Psoas muscle (tissue), 8 donors: ENCODE results near the gene TFB1M. TPM values are rescaled to one million over a fixed set of nuclear protein-coding genes. Genes with fewer than 3 reads are reported as not detected.

Experiments used
- ATAC-seq, 4 donors: fragments of 200-7000 bp; cut with Tn5 transposase; one replicate each; pipeline ENCODE4 v1.9.1; 2020; ENCODE audit warnings: moderate library complexity in 3 of 4, mild to moderate bottlenecking in 2 of 4
- DNase-seq, 2 donors: peaks; one replicate each; pipeline ENCODE4 v3.0.0-alpha.2; 2020
- H3K27ac ChIP-seq: fragments of 200-600 bp; one replicate; pipeline ENCODE4 v1.8.0; 2022
- H3K27me3 ChIP-seq, 3 donors: fragments of 200-600 bp in 1 of 3; one replicate each; pipeline versions ENCODE4 v1.6.1 to v1.8.0; 2013 to 2022; ENCODE audit warnings: low read length in 2 of 3, mild to moderate bottlenecking in 2 of 3, moderate library complexity in 1 of 3; ENCODE audit not compliant: insufficient read depth in 3 of 3
- H3K36me3 ChIP-seq, 2 donors: fragments of 200-600 bp in 1 of 2; one replicate each; pipeline versions ENCODE4 v1.6.1 to v1.8.0; 2013 to 2022; ENCODE audit warnings: low read depth in 1 of 2, mild to moderate bottlenecking in 1 of 2, moderate library complexity in 1 of 2; ENCODE audit not compliant: insufficient read depth in 1 of 2
- H3K4me1 ChIP-seq: fragments of 200-600 bp; one replicate; pipeline ENCODE4 v1.8.0; 2022
- H3K4me3 ChIP-seq: fragments of 200-600 bp; one replicate; pipeline ENCODE4 v1.8.0; 2022; ENCODE audit warnings: mild to moderate bottlenecking
- H3K9me3 ChIP-seq: fragments of 200-600 bp; one replicate; pipeline ENCODE4 v1.8.0; 2022
- CTCF ChIP-seq: fragments of 200-600 bp; IDR thresholded peaks from one replicate; pipeline ENCODE4 v1.8.0; 2022; ENCODE audit warnings: antibody characterized with exemption
- WGBS, 3 donors: extraction: QIAGEN DNeasy Blood & Tissue Kit; methylation state at CpG; one replicate each; pipeline versions ENCODE4 v1.1.6 to v1.1.7; 2013; 5-methylcytosine and 5-hydroxymethylcytosine counted together
- intact Hi-C, 2 donors: fragments of 100-400 bp; cut with DNase I; formaldehyde crosslinking; loops; one replicate each; pipeline versions ENCODE4 v1.11.0 to v1.14.2; 2022
- polyA plus RNA-seq, 3 donors: library from polyadenylated mRNA; stranded (reverse); fragments of 200-250 nt; gene quantifications; one replicate each; pipeline ENCODE4 v1.2.3, GENCODE V29; 2013
- total RNA-seq, 4 donors: library from RNA; stranded (reverse); fragmentation: NEBNext Ultra II Directional in 2 of 4; extraction: Animal tissue kit (Norgen Biotek cat#: 25700) in 2 of 4; gene quantifications; one replicate each; pipeline versions ENCODE4 v1.2.1 to v1.2.4, GENCODE V29; 2021 to 2023
- donor health status: healthy with polysubstance abuse.
- donor health status: DM: no; HTN: no; CAD: no; lungs with moderate emphysema.
- donor health status: Bipolar disorder and iron deficiency.
- donor health status: healthy.
- donor health status: DM: yes; HTN: yes; CAD: no.
- donor health status: DM: no; HTN: no; CAD: no.
- donor health status: DM: no; HTN: no; CAD: no.
- donor health status: DM: yes; HTN: yes; CAD: no.

The TFB1M gene
- total and polyA plus RNA-seq, 7 donors = 7.2 to 25.9 (median 17.8) TPM

DNA sequence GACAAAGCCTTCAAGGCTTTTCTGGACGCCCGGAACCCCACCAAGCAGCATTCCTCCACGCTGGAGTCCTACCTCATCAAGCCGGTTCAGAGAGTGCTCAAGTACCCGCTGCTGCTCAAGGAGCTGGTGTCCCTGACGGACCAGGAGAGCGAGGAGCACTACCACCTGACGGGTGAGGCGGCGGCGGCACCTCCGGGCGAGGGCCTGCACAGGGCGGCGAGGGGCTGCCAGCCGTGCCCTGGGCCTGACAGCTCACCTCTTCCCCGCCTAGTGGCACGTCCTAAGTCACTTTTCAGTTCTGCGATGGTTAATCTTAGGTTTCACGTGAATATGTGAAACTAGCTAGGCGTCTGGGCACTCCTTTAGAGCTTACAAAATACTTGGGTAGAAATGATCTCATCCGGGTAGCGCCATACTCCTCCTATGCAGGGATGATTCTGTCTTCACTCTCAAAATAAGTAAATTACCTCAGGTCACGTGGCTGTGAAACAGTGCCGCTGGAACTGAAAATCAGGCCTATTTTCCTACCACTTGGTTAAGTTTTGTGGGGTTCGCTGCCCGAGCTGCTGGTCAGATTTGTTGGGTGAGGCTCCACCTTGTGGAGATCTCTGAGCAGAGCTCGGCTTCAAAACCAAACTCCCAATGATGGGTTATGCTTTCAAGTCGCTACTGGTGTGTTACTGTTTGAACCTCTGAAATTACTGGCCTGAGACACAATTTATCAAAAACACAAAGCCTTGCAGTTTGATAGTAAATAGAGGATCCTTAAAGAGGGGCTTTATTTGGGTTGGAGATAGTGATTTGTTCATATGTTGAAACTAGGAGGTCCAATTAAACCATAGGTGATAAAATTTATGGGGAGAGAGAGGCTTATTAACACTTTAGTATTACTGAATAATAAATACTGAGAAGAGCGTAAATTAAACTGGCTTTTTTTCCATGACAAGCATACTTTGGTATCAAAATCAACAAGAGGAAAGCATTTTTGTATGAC is 66.0 kb downstream of the TFB1M start:
- peaks cover 0 to 55% of the 10 kb centered on the region in 2 donors for H3K36me3 ChIP-seq
- WGBS, 3 donors = 82 to 83% (median 82%) methylated on average over 30 of the region's 30 CpGs
- intact Hi-C loops = loop anchor here (2.0 to 10.0 kb wide), 3 partner anchors 72 to 324 kb away; no protein-coding TSS in a partner anchor
- TF ChIP-seq CTCF = peak; percentile 58
- no peak overlapping the region for H3K4me3 ChIP-seq
- H3K27me3 ChIP-seq = no peaks in the 10 kb centered on the region
- no peak overlapping the region for H3K27ac ChIP-seq
- no peaks in the 10 kb centered on the region for H3K9me3 ChIP-seq
- DNase-seq (peak in 1 of 2 donors; percentile 23), ATAC-seq (peak in 3 of 4 donors; percentile 42 to 66 (median 50))
- H3K4me1 ChIP-seq = peaks cover 6% of the 10 kb centered on the region

DNA sequence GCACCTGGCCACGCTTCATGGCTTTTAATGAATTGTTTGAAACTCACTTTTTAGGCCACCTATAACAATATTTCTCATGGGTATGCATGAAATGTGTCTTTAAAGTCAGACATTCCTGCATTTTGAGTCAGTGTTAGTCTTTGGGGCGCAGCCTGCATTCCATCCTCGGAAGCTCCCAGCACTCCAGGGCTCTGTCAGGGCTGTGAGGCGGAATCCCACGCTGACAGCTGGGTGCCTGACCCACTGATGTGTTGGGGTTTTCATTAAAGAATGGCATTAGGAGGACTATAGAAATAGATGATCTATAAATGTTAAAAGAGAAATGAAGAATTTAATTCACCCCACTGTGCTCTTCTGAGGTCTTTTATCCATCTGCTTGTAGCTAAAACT is 66.7 kb downstream of the TFB1M start:
- intact Hi-C loops = loop anchor here (2.0 to 10.0 kb wide), 3 partner anchors 71 to 323 kb away; no protein-coding TSS in a partner anchor
- no peaks in the 10 kb centered on the region for H3K4me1 ChIP-seq

DNA sequence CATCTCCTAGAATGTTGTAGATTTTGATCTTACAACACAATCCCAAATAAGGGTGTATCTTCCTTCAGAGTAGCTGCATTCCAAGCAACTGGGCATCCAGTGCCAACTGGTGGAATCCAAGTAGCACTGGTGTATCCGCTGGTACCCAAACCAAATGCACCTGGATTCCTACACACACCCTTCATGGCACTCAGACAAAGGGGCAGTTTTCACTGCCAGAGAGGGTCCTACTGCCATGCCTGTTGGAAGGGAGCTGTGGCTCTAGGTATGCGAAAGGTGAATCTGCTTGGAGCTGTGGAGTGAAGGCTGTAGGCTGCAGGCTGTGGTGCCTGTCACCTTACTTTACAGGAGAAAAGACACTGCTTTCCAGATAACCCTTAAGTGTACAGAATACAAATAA is 67.5 kb downstream of the TFB1M start:
- intact Hi-C loops = loop anchor here (10.0 kb wide), 2 partner anchors 312 to 322 kb away; no protein-coding TSS in a partner anchor

More for the DNA sequence above, 66.7 kb downstream of the TFB1M start:
- H3K4me3 ChIP-seq = no peak overlapping the region
- no peak for TF ChIP-seq CTCF
- ATAC-seq (no peak), DNase-seq (no peak)
- peaks cover 0 to 54% of the 10 kb centered on the region in 2 donors for H3K36me3 ChIP-seq
- H3K9me3 ChIP-seq = no peaks in the 10 kb centered on the region
- 90 to 98% (median 94%) methylated on average over 5 of the region's 5 CpGs for WGBS, 3 donors
- H3K27me3 ChIP-seq = no peaks in the 10 kb centered on the region
- H3K27ac ChIP-seq = no peak overlapping the region

DNA sequence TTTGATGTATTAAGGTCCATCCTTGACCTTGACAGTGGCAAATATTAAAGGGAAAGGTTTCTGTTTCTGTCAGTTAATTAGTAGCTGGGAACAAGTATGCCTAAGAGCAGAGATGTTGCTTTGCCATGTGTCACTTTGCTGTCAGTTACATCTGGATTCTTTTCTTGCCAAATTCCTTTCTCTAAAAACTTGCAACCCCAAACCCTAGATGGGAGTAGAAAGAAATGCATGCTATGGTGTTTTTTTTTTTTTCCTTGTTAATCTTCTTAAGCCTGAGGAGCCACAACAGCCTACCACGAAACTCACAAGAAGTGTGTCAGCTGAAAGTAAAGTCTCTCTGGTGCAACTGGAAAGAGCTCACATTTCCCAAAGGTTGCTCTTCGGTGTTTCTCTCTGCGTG is 68.5 kb downstream of the TFB1M start:
- no peak overlapping the region for H3K4me3 ChIP-seq
- H3K9me3 ChIP-seq = no peaks in the 10 kb centered on the region
- no peak overlapping the region for H3K27ac ChIP-seq
- H3K27me3 ChIP-seq = no peaks in the 10 kb centered on the region
- ATAC-seq (no peak), DNase-seq (no peak)
- intact Hi-C loops = loop anchor here (10.0 kb wide), 2 partner anchors 311 to 321 kb away; no protein-coding TSS in a partner anchor
- peaks cover 0 to 37% of the 10 kb centered on the region in 2 donors for H3K36me3 ChIP-seq
- H3K4me1 ChIP-seq = no peaks in the 10 kb centered on the region
- TF ChIP-seq CTCF = no peak
- WGBS, 3 donors = 58 to 74% (median 68%) methylated on average over 3 of the region's 3 CpGs

More for the DNA sequence above, 67.5 kb downstream of the TFB1M start:
- no peak for ATAC-seq
- Histone ChIP-seq H3K27me3 (no peaks in the 10 kb centered on the region), H3K4me3 (no peak overlapping the region), H3K27ac (no peak overlapping the region), H3K9me3 (no peaks in the 10 kb centered on the region), H3K36me3 (peaks cover 0 to 46% of the 10 kb centered on the region in 2 donors), H3K4me1 (no peaks in the 10 kb centered on the region)
- TF ChIP-seq CTCF = no peak
- no peak for DNase-seq
- 93 to 94% (median 94%) methylated on average over 2 of the region's 2 CpGs for WGBS, 3 donors
